SK-N-SH (cell line): Measurements from ENCODE around the gene PEX13.

Experiments used
- CTCF ChIP-seq: fragments of 200-600 bp; sonication (generic); IDR thresholded peaks from 2 replicates; pipeline ENCODE4 v1.6.1; 2017; ENCODE audit warnings: antibody characterized with exemption, mild to moderate bottlenecking, moderate library complexity
- MAX ChIP-seq: IDR thresholded peaks from 2 replicates; pipeline ENCODE4 v1.4.0; 2012; ENCODE audit warnings: low read depth
- NRF1 ChIP-seq: IDR thresholded peaks from 2 replicates; pipeline ENCODE4 v1.6.1; 2012; ENCODE audit warnings: low read depth, mild to moderate bottlenecking, low read length
- PBX3 ChIP-seq: IDR thresholded peaks from 2 replicates; pipeline ENCODE4; 2012
- POLR2AphosphoS5 ChIP-seq: IDR thresholded peaks from 2 replicates; pipeline ENCODE4 v1.6.1; 2012; ENCODE audit warnings: low read depth, low read length
- RFX5 ChIP-seq: IDR thresholded peaks from 2 replicates; pipeline ENCODE4 v1.6.1; 2012; ENCODE audit warnings: mild to moderate bottlenecking, improper control_type of control experiment, low read length
- SIN3A ChIP-seq: IDR thresholded peaks from 2 replicates; pipeline ENCODE4 v1.6.1; 2012; ENCODE audit warnings: low read depth, mild to moderate bottlenecking, low read length, moderate library complexity, borderline replicate concordance
- SMC3 ChIP-seq: IDR thresholded peaks from 2 replicates; pipeline ENCODE4 v1.6.1; 2012; ENCODE audit warnings: low read depth, low read length, improper control_type of control experiment
- TCF12 ChIP-seq: IDR thresholded peaks from 2 replicates; pipeline ENCODE4 v1.4.0; 2012
- ZBTB33 ChIP-seq: IDR thresholded peaks from 2 replicates; pipeline ENCODE4 v1.4.0; 2012; ENCODE audit warnings: low read depth, borderline replicate concordance

- TF ChIP-seq POLR2AphosphoS5 (no peak), SMC3 (no peak), ZBTB33 (no peak), CTCF (no peak), SIN3A (no peak), MAX (no peak), PBX3 (no peak), RFX5 (no peak), NRF1 (no peak), TCF12 (no peak)
Measured at GRCh38 chr2:61005736-61006135, 11.8 kb upstream of the PEX13 start.
